ENCODE results near the gene TAX1BP1.

DNA sequence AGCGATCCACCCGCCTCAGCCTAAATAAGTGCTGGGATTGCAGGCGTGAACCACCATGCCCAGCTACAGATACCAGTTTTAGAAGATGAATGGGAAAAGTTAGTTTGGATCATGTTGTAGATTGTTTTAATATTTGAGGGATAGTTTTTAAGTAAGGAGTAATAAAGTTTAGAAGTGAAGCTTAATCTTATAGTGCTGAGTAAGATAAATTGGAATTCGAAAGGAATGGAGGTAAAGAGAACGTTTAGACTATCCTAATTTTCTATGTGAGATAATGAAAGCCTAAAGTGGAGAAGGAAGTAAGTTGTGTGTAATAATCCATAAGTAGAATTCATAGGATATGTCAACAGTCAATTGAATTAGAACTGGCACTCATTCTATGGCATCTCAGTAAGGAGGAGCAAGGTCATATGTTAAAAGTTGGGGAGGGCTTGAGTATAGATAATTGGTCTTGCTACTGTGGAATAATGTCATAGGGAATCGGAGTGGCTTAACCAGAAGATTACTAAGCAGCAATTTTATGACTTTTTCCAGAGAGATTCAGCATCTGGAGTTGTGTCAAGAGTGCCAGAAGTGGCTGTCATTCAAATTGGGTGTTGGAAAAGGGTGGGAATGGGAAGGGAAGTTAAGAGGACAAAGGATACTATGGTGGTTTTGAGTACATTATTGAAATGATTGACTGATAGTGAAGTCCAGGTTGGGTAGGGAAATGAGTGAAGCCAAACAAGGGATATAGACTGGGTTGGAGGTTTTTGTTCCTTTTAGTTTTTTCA, 12.1 kb downstream of the TAX1BP1 start:
- TF ChIP-seq, protein P1, sequence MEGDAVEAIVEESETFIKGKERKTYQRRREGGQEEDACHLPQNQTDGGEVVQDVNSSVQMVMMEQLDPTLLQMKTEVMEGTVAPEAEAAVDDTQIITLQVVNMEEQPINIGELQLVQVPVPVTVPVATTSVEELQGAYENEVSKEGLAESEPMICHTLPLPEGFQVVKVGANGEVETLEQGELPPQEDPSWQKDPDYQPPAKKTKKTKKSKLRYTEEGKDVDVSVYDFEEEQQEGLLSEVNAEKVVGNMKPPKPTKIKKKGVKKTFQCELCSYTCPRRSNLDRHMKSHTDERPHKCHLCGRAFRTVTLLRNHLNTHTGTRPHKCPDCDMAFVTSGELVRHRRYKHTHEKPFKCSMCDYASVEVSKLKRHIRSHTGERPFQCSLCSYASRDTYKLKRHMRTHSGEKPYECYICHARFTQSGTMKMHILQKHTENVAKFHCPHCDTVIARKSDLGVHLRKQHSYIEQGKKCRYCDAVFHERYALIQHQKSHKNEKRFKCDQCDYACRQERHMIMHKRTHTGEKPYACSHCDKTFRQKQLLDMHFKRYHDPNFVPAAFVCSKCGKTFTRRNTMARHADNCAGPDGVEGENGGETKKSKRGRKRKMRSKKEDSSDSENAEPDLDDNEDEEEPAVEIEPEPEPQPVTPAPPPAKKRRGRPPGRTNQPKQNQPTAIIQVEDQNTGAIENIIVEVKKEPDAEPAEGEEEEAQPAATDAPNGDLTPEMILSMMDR (conservative IDR thresholded peaks at IDR 0.05 in 1 of 2, IDR thresholded peaks at IDR 0.05 in 1 of 2; ENCODE audit: extremely low read depth in 1 of 2, insufficient read depth in 1 of 2, low read depth in 1 of 2, low read length in 2 of 2), result no peak
- no peak for TF ChIP-seq EZH2 (IDR thresholded peaks at IDR 0.05; ENCODE audit: borderline replicate concordance, low read length)
